GM12875 (cell line): Measurements from ENCODE around the gene C17orf58.
A peak's percentile ranks its signal among the peaks of the same experiment; 100 is the strongest.

Experiments used
- H3K4me3 ChIP-seq: one replicate; pipeline ENCODE4 v1.5.1; 2011; ENCODE audit warnings: low read depth, low read length, control low read depth
- CTCF ChIP-seq: IDR thresholded peaks from 2 replicates; pipeline ENCODE4 v1.5.1; 2011; ENCODE audit warnings: low read depth, mild to moderate bottlenecking, control low read depth, inconsistent platforms, low read length, moderate library complexity, borderline replicate concordance; ENCODE audit not compliant: insufficient read depth

Gene C17orf58

DNA sequence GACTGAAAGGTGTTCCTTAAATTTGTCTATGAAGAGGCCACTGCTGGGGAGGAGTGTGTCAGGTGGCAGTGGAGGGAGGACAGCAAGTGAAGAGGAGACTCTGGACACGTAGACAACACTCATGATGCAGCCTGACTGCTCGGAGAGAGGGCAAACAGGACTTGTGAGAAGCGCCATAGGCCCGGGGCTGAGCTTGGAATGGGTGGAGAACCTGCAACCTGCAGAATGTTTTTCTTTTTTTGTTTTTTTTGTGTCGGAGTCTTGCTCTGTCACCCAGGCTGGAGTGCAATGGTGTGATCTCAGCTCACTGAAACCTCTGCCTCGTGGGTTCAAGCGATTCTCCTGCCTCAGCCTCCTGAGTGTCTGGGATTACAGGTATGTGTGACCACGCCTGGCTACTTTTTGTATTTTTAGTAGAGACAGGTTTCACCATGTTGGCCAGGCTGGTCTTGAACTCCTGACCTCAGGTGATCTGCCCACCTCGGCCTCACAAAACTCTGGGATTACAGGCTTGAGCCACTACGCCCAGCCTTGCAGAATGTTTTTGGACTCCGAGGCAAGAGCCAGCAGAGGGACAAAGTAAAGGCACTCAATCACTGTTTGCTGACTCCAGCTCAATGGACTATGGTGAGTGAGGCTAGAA lies 18.9 kb upstream of the C17orf58 start:
- no peak for TF ChIP-seq CTCF

GRCh38 chr17:68013385-68013784 lies 17.1 kb upstream of the C17orf58 start:
- H3K4me3 ChIP-seq, result no peak overlapping the region
- TF ChIP-seq CTCF, result no peak

More for the DNA sequence above, 18.9 kb upstream of the C17orf58 start:
- H3K4me3 ChIP-seq, result no peak overlapping the region

- H3K4me3 ChIP-seq, result no peak overlapping the region
- TF ChIP-seq CTCF, result peak; percentile 87
These were observed 15.0 kb upstream of the C17orf58 start for GRCh38 chr17:68011199-68011665.

- TF ChIP-seq CTCF, result no peak
- no peak overlapping the region for H3K4me3 ChIP-seq
These were observed 10.5 kb upstream of the C17orf58 start for GRCh38 chr17:68006797-68007196.

DNA sequence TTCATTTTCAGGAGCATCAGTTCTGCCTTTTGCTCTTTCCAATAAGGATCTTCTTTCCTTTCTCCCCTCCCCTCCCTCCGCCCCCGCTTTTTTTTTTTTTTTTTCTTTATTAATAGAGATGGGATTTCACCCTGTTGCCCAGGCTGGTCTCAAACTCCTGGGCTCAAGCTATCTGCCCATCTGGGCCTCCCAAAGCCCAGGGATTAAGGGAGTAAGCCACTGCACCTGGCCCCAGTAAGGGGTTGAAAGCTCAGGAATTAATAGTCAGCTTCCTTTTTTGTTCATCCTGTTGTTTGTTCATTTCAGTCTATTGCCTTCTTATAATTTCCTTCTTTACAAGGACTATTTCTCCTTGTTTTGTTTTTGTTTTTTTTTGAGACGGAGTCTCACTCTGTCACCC lies 7.9 kb upstream of the C17orf58 start:
- TF ChIP-seq CTCF, result no peak

GRCh38 chr17:67999291-67999911 lies 3.1 kb upstream of the C17orf58 start:
- TF ChIP-seq CTCF, result no peak

More for the DNA sequence above, 7.9 kb upstream of the C17orf58 start:
- no peak overlapping the region for H3K4me3 ChIP-seq

GRCh38 chr17:67998466-67998865 lies 2.2 kb upstream of the C17orf58 start:
- TF ChIP-seq CTCF, result no peak
- H3K4me3 ChIP-seq, result no peak overlapping the region

More at GRCh38 chr17:67999291-67999911, 3.1 kb upstream of the C17orf58 start:
- no peak overlapping the region for H3K4me3 ChIP-seq
